Upper lobe of left lung (tissue), 6 donors: Measurements from ENCODE around the gene GABRB3. TPM values are rescaled to one million over a fixed set of nuclear protein-coding genes. Genes with fewer than 3 reads are reported as not detected.

Source experiments
- ATAC-seq, 2 donors: fragments of 200-7000 bp; cut with Tn5 transposase; one replicate each; pipeline ENCODE4 v1.9.1; 2022; ENCODE audit warnings: mild to moderate bottlenecking in 2 of 2, moderate library complexity in 2 of 2; ENCODE audit not compliant: low FRiP score in 2 of 2
- DNase-seq, 2 donors: peaks; one replicate each; pipeline ENCODE4 v3.0.0-alpha.2; 2019 to 2020
- H3K27ac ChIP-seq, 4 donors: fragments of 200-600 bp; sonication (generic); one replicate each; pipeline ENCODE4 v1.5.1; 2016 to 2019
- H3K27me3 ChIP-seq, 4 donors: fragments of 200-600 bp; sonication (generic); one replicate each; pipeline ENCODE4 v1.5.1; 2017 to 2019
- H3K36me3 ChIP-seq, 4 donors: fragments of 200-600 bp; sonication (generic); one replicate each; pipeline ENCODE4 v1.5.1; 2016 to 2019
- H3K4me1 ChIP-seq, 4 donors: fragments of 200-600 bp; sonication (generic); one replicate each; pipeline ENCODE4 v1.5.1; 2018 to 2019
- H3K4me3 ChIP-seq, 4 donors: fragments of 200-600 bp; sonication (generic); one replicate each; pipeline ENCODE4 v1.5.1; 2017 to 2019; ENCODE audit warnings: mild to moderate bottlenecking in 2 of 4, moderate library complexity in 1 of 4
- H3K9me3 ChIP-seq, 4 donors: fragments of 200-600 bp; sonication (generic); one replicate each; pipeline ENCODE4 v1.5.1; 2018 to 2019
- EP300 ChIP-seq, 4 donors: sonication (generic); formaldehyde crosslinking; IDR thresholded peaks; one replicate each; pipeline ENCODE4 v1.5.1; 2017; ENCODE audit warnings: antibody characterized with exemption in 4 of 4, control low read depth in 2 of 4
- POLR2A ChIP-seq, 4 donors: fragments of 450-650 bp; IDR thresholded peaks; one replicate each; pipeline ENCODE4 v1.5.1; 2016 to 2017; ENCODE audit warnings: antibody characterized with exemption in 4 of 4, mild to moderate bottlenecking in 2 of 4
- POLR2AphosphoS5 ChIP-seq, 2 donors: sonication (generic); formaldehyde crosslinking; IDR thresholded peaks; one replicate each; pipeline ENCODE4 v1.5.1; 2017; ENCODE audit warnings: antibody characterized with exemption in 2 of 2
- WGBS, 2 donors: methylation state at CpG; one replicate each; pipeline ENCODE4 v1.1.5; 2017 to 2018; 5-methylcytosine and 5-hydroxymethylcytosine counted together
- total RNA-seq, 6 donors: library from RNA; depleted of rRNA in 4 of 6; stranded (reverse); fragments of >200 nt in 4 of 6; gene quantifications; one replicate each; pipeline versions ENCODE4 v1.1.0 to v1.2.1, GENCODE V29; 2016 to 2021
- TF ChIP-seq, protein P1 (sequence below), 6 experiments: fragments of 450-650 bp in 4 of 6; fragments of 200-600 bp in 2 of 6; sonication (generic) in 2 of 6; IDR thresholded peaks; one replicate each; pipeline ENCODE4 v1.5.1; 2016 to 2019; ENCODE audit warnings: antibody characterized with exemption in 6 of 6
- donor health status: DM: no; HTN: no; CAD: no; lungs with moderate emphysema.
- donor health status: DM: no; HTN: yes; CAD: no; lungs with severe emphysema.

The GABRB3 gene
- total RNA-seq, 6 donors from 2014 or later = 1.5 to 6.6 (median 3.7) TPM

DNA sequence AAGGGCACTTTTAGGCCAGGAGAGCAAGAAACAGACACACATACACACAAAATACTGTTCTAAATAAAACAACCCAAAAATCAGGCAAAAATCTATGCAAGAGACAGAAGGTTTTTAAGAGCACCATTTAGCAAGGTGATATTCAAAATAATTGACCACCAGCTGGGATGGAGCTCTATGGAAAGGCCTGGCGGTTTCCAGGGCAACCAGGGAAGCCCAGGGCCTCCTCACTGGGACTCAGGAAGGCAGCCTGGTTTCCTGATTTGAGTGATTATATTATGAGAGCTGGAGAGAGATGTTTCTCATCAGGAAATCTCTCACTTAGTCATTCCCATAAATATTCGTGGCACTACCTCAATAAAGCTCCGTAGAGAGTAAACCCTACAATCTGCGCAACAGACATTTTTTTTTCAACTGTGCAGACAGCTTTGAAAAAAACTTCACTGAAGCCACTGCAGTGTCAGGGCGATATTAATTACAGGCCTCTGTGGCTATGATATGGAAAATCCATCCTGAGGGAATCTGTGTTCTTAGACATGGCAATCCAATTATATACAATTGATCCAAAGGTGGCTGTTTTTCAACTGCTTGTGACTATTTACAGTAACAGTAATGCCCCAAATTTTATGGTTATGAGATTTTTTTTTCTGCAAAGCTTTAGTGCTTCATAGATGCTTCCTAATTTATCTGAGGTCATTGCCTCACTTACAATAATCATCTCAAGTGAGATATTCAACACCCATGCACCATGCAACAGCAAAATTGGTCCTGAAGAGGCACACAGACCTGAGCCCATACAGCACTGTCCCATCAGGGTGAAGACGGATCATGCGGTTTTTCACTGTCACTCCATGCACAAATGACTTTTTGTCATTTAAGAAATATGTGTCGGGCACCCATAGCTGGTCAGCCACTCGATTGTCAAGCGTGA lies 152.1 kb downstream of the GABRB3 start:
- TF ChIP-seq, protein P1, sequence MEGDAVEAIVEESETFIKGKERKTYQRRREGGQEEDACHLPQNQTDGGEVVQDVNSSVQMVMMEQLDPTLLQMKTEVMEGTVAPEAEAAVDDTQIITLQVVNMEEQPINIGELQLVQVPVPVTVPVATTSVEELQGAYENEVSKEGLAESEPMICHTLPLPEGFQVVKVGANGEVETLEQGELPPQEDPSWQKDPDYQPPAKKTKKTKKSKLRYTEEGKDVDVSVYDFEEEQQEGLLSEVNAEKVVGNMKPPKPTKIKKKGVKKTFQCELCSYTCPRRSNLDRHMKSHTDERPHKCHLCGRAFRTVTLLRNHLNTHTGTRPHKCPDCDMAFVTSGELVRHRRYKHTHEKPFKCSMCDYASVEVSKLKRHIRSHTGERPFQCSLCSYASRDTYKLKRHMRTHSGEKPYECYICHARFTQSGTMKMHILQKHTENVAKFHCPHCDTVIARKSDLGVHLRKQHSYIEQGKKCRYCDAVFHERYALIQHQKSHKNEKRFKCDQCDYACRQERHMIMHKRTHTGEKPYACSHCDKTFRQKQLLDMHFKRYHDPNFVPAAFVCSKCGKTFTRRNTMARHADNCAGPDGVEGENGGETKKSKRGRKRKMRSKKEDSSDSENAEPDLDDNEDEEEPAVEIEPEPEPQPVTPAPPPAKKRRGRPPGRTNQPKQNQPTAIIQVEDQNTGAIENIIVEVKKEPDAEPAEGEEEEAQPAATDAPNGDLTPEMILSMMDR (IDR thresholded peaks at IDR 0.05) = no peak
- TF ChIP-seq POLR2AphosphoS5 (IDR thresholded peaks at IDR 0.05) (no peak), POLR2A (IDR thresholded peaks at IDR 0.05) (no peak), EP300 (IDR thresholded peaks at IDR 0.05) (no peak)
- 81 to 83% methylated on average over 10 of the region's 10 CpGs for WGBS, 2 donors
- H3K27me3 ChIP-seq = no peaks in the 10 kb centered on the region
- H3K4me1 ChIP-seq = no peaks in the 10 kb centered on the region
- H3K27ac ChIP-seq = no peak overlapping the region
- ATAC-seq = no peak
- no peaks in the 10 kb centered on the region for H3K9me3 ChIP-seq
- DNase-seq = no peak
- no peak overlapping the region for H3K4me3 ChIP-seq
- no peaks in the 10 kb centered on the region for H3K36me3 ChIP-seq

DNA sequence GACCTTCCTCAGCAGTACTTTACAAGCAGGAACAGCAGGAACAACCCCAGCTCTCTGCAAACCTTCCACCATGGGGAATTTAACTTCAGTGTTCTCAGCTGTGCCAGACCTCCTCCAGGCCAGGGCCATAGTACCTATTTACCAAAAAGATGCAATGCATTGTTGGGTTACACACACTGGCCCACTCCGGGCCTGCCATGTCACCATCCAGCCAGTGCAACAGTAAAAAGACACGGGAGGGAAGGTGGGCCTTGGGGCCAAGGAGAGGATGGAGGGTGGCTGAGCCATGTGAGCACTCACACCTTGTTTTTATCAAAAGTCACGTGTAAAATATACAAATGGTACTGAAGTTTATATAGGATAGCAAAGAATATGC lies 157.0 kb downstream of the GABRB3 start:
- Histone ChIP-seq H3K27ac (no peak overlapping the region), H3K4me1 (no peaks in the 10 kb centered on the region), H3K27me3 (no peaks in the 10 kb centered on the region), H3K9me3 (no peaks in the 10 kb centered on the region), H3K4me3 (no peak overlapping the region), H3K36me3 (no peaks in the 10 kb centered on the region)
- TF ChIP-seq POLR2AphosphoS5 (IDR thresholded peaks at IDR 0.05) (no peak), POLR2A (IDR thresholded peaks at IDR 0.05) (no peak), EP300 (IDR thresholded peaks at IDR 0.05) (no peak)
- TF ChIP-seq, protein P1 (IDR thresholded peaks at IDR 0.05) = no peak
- no peak for DNase-seq
- WGBS, 2 donors = 73 to 84% methylated on average over 3 of the region's 3 CpGs
- ATAC-seq = peak in 1 of 2 donors; percentile 19

GRCh38 chr15:26615188-26615926 lies 157.5 kb downstream of the GABRB3 start:
- no peak for TF ChIP-seq POLR2A (IDR thresholded peaks at IDR 0.05)
- TF ChIP-seq, protein P1 (IDR thresholded peaks at IDR 0.05) = no peak
- TF ChIP-seq POLR2AphosphoS5 (IDR thresholded peaks at IDR 0.05) = no peak
- no peak for TF ChIP-seq EP300 (IDR thresholded peaks at IDR 0.05)
- WGBS, 2 donors = 72 to 88% methylated on average over 7 of the region's 7 CpGs
- no peaks in the 10 kb centered on the region for H3K36me3 ChIP-seq
- DNase-seq = no peak
- H3K9me3 ChIP-seq = no peaks in the 10 kb centered on the region
- no peak for ATAC-seq
- no peak overlapping the region for H3K27ac ChIP-seq
- H3K4me3 ChIP-seq = no peak overlapping the region
- no peaks in the 10 kb centered on the region for H3K27me3 ChIP-seq
- H3K4me1 ChIP-seq = no peaks in the 10 kb centered on the region

DNA sequence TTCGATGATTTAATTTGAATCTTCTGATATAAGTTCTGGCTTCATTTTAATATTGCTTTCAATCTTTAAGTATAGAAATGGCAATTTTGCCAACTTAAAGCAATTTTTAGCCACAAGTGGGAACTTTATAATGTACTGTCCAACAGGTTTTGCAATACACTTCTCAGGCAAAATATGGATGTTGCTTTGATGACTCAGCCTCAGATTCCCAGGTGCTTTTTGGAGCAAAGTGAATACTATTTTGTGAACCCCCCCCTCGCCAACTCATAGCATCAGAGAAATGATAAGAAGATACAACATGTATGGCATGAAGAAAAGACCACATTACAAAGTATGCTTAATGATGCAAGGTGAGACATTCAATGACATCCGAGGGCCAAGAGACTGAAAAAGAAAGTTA lies 158.1 kb downstream of the GABRB3 start:
- ATAC-seq (no peak), DNase-seq (no peak)
- WGBS, 2 donors = 73 to 77% methylated on average over 3 of the region's 3 CpGs
- H3K4me1 ChIP-seq = no peaks in the 10 kb centered on the region
- no peaks in the 10 kb centered on the region for H3K27me3 ChIP-seq
- TF ChIP-seq EP300 (IDR thresholded peaks at IDR 0.05) = no peak
- no peak for TF ChIP-seq POLR2A (IDR thresholded peaks at IDR 0.05)
- no peak for TF ChIP-seq POLR2AphosphoS5 (IDR thresholded peaks at IDR 0.05)
- TF ChIP-seq, protein P1 (IDR thresholded peaks at IDR 0.05) = no peak
- H3K4me3 ChIP-seq = no peak overlapping the region
- peaks cover 0 to 4% (median 0%) of the 10 kb centered on the region in 4 donors for H3K9me3 ChIP-seq
- H3K27ac ChIP-seq = no peak overlapping the region
- no peaks in the 10 kb centered on the region for H3K36me3 ChIP-seq
